Measurements from ENCODE around the gene ZNF768.

ZNF768 gene

DNA sequence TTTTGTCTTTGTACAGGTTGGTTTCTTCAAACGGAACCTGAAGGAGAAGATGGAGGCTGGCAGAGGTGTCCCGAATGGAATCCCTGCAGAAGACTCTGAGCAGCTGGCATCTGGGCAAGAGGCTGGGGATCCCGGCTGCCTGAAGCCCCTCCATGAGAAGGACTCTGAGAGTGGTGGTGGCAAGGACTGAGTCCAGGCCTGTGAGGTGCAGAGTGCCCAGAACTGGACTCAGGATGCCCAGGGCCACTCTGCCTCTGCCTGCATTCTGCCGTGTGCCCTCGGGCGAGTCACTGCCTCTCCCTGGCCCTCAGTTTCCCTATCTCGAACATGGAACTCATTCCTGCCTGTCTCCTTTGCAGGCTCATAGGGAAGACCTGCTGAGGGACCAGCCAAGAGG lies 4.9 kb downstream of the ZNF768 start:
- in situ Hi-C loops (cut with MboI; ENCODE audit: low pct_unique_long_range_greater_than_20kb, low sequenced_read_pairs, unreplicated experiment) = no loop called here
- no peak for DNase-seq (ENCODE audit: low spot score)
- TF ChIP-seq CTCF (IDR thresholded peaks at IDR 0.05; ENCODE audit: extremely low read depth, insufficient read depth, missing control alignments) = no peak

DNA sequence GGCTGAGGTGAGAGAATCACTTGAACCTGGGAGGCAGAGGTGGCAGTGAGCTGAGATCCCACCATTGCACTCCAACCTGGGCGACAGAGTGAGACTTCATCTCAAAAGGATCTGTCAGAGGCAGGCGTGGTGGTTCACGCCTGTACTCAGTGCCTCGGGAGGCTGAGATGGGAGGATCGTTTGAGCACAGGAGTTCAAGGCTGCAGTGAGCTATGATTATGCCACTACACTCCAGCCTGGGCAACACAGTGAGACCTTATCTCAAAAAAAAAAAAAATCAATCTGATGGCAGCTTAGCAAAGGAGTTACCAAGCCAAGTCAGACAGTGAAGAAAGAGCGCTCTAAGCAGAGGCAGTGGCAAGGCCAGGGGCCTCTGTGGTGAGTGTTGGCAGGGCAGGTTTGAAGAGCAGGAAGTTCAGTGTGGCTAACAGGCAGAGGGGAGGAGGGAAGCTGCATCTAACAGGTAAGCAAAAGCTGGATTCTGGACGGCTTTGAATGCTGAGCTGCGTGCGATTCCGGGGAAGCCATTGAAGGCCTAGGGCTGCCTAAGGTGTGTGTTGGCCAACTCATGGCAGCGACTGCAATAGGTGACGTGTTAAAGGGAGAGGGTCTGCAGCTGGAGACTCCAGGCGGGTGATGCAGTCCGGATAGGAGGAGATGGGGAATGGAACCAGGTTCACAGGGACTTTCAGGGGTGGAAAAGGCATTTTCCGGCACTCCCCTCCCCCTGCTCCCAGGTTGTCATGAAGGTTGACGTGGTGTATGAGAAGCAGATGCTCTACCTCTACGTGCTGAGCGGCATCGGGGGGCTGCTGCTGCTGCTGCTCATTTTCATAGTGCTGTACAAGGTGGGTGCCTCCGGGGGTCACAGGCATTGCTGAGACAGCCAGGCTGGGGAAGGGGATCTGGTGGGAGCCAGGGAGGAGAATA lies 7.0 kb downstream of the ZNF768 start:
- in situ Hi-C loops (cut with MboI; ENCODE audit: low pct_unique_long_range_greater_than_20kb, low sequenced_read_pairs, unreplicated experiment) = no loop called here
- peak; percentile 9 for DNase-seq (ENCODE audit: low spot score)
- TF ChIP-seq CTCF (IDR thresholded peaks at IDR 0.05; ENCODE audit: extremely low read depth, insufficient read depth, missing control alignments) = no peak

DNA sequence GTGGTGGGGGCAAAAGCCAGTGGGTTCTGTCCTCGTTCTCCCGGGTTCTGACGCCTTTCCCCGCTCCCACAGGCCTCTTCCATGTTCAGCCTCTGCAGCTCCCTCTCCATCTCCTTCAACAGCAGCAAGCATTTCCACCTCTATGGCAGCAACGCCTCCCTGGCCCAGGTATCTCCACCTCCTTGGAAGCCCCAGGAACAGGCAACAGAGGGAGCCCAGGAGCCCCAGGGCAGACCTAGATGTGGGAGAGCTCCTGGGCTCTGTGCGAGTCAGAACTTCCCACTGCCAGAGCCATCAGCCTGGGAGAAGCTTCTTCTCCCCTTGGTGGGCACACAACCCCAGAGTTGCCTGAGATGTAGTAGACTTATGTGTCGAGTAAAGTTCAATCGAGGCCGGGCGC lies 7.8 kb downstream of the ZNF768 start:
- in situ Hi-C loops (cut with MboI; ENCODE audit: low pct_unique_long_range_greater_than_20kb, low sequenced_read_pairs, unreplicated experiment) = no loop called here
- TF ChIP-seq CTCF (IDR thresholded peaks at IDR 0.05; ENCODE audit: extremely low read depth, insufficient read depth, missing control alignments) = no peak
- DNase-seq (ENCODE audit: low spot score) = peak; percentile 5

DNA sequence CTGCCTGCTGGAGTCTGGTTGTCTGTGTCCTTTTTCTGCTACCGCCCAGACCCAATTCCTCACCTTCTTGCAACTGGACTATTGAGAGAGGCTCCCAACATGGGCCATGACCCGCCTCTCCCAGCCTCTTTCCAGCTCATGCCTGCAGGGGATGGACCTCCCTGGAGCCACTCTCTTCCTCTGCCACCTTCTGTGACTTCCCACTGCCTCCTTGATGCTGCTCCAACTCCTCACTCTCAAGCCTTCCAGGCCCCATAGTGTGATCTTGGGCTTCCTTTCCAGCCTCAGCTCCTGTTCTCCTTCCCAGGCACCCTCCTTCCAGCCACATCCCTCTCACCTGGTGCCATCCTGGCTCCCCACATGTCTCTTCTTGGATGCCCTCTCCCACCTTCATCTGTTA lies 11.1 kb downstream of the ZNF768 start:
- in situ Hi-C loops (cut with MboI; ENCODE audit: low pct_unique_long_range_greater_than_20kb, low sequenced_read_pairs, unreplicated experiment) = no loop called here
- no peak for TF ChIP-seq CTCF (IDR thresholded peaks at IDR 0.05; ENCODE audit: extremely low read depth, insufficient read depth, missing control alignments)
- DNase-seq (ENCODE audit: low spot score) = no peak

GRCh38 chr16:30511509-30511908 lies 14.9 kb downstream of the ZNF768 start:
- DNase-seq (ENCODE audit: low spot score) = no peak
- in situ Hi-C loops (cut with MboI; ENCODE audit: low pct_unique_long_range_greater_than_20kb, low sequenced_read_pairs, unreplicated experiment) = no loop called here
- no peak for TF ChIP-seq CTCF (IDR thresholded peaks at IDR 0.05; ENCODE audit: extremely low read depth, insufficient read depth, missing control alignments)

GRCh38 chr16:30510376-30510938 lies 15.9 kb downstream of the ZNF768 start:
- TF ChIP-seq CTCF (IDR thresholded peaks at IDR 0.05; ENCODE audit: extremely low read depth, insufficient read depth, missing control alignments) = no peak
- no peak for DNase-seq (ENCODE audit: low spot score)
- in situ Hi-C loops (cut with MboI; ENCODE audit: low pct_unique_long_range_greater_than_20kb, low sequenced_read_pairs, unreplicated experiment) = no loop called here
